ENCODE results near the gene AQP12A. TPM values are rescaled to one million over a fixed set of nuclear protein-coding genes. Genes with fewer than 3 reads are reported as not detected.

Gene AQP12A
- total RNA-seq, 1 experiment from 2014 or later = not detected

DNA sequence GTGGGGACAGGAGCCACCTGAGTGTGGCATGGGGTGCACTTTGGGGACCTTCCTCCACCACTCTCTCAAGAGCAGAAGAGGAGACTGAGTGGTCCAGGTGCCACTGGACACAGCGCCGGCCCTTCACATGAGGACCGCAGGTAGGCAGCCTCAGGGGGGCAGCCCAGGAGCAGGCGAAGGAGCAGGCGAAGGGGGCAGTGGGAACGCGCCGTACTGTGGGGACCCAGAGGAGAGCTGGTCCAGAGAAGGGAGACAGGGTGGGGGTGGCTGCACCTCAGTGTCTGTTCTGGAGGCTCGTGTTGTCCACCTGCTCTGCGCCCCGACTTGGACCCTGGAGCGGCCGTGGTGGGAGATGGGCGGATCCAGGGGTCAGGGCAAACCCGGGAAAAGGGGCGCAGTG is 55.0 kb downstream of the AQP12A start:
- Histone ChIP-seq H3K9ac (ENCODE audit: low read length) (no peak overlapping the region), H3K4me1 (ENCODE audit: control insufficient read depth in 1 of 2, insufficient read depth in 2 of 2, low read length in 2 of 2) (peaks cover 0 to 4% of the 10 kb centered on the region in 2 experiments; a peak in 1 of 4 replicates), H3K9me3 (ENCODE audit: control insufficient read depth in 1 of 2, insufficient read depth in 1 of 2, low read depth in 1 of 2, low read length in 2 of 2) (no peaks in the 10 kb centered on the region), H2AFZ (ENCODE audit: low read depth, low read length, poor library complexity, severe bottlenecking) (no peak overlapping the region), H3K36me3 (ENCODE audit: control insufficient read depth in 1 of 2, insufficient read depth in 2 of 2, low read length in 2 of 2) (no peaks in the 10 kb centered on the region), H3K27ac (ENCODE audit: low read depth, low read length) (no peak overlapping the region), H3K4me3 (replicated peaks in 1 of 2; ENCODE audit: low read depth in 1 of 2, low read length in 2 of 2) (no peak overlapping the region), H3K4me2 (ENCODE audit: low read length) (no peak overlapping the region), H4K20me1 (ENCODE audit: insufficient read depth) (no peaks in the 10 kb centered on the region), H3K27me3 (ENCODE audit: insufficient read depth, low read length) (no peaks in the 10 kb centered on the region), H3K79me2 (ENCODE audit: insufficient read depth, low read length) (no peaks in the 10 kb centered on the region), H3K9me2 (ENCODE audit: insufficient read depth) (no peaks in the 10 kb centered on the region)
- ChIA-PET CTCF (no interaction called here), RAD21 (ENCODE audit: low non-redundant PET in 1 of 2, low total read pairs in 2 of 2, uncharacterized antibody in 2 of 2, unreplicated experiment in 2 of 2) (no interaction called here), POLR2A (no interaction called here)
- TF ChIP-seq, protein P1, sequence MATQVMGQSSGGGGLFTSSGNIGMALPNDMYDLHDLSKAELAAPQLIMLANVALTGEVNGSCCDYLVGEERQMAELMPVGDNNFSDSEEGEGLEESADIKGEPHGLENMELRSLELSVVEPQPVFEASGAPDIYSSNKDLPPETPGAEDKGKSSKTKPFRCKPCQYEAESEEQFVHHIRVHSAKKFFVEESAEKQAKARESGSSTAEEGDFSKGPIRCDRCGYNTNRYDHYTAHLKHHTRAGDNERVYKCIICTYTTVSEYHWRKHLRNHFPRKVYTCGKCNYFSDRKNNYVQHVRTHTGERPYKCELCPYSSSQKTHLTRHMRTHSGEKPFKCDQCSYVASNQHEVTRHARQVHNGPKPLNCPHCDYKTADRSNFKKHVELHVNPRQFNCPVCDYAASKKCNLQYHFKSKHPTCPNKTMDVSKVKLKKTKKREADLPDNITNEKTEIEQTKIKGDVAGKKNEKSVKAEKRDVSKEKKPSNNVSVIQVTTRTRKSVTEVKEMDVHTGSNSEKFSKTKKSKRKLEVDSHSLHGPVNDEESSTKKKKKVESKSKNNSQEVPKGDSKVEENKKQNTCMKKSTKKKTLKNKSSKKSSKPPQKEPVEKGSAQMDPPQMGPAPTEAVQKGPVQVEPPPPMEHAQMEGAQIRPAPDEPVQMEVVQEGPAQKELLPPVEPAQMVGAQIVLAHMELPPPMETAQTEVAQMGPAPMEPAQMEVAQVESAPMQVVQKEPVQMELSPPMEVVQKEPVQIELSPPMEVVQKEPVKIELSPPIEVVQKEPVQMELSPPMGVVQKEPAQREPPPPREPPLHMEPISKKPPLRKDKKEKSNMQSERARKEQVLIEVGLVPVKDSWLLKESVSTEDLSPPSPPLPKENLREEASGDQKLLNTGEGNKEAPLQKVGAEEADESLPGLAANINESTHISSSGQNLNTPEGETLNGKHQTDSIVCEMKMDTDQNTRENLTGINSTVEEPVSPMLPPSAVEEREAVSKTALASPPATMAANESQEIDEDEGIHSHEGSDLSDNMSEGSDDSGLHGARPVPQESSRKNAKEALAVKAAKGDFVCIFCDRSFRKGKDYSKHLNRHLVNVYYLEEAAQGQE (IDR thresholded peaks at IDR 0.05; ENCODE audit: low read depth) = no peak
- TF ChIP-seq YY1 (IDR thresholded peaks at IDR 0.05; ENCODE audit: extremely low read depth, insufficient replicate concordance, low read depth, low read length) (no peak), ZNF274 (IDR thresholded peaks at IDR 0.05; ENCODE audit: low read depth, low read length) (no peak), CEBPB (IDR thresholded peaks at IDR 0.05; ENCODE audit: low read depth) (no peak), POLR2AphosphoS5 (IDR thresholded peaks at IDR 0.05; ENCODE audit: low read depth, low read length) (no peak), SIN3A (IDR thresholded peaks at IDR 0.05; ENCODE audit: low read depth) (no peak), JUND (IDR thresholded peaks at IDR 0.05) (no peak), ELF1 (IDR thresholded peaks at IDR 0.05; ENCODE audit: borderline replicate concordance, low read depth) (no peak)
- TF ChIP-seq, protein P2, sequence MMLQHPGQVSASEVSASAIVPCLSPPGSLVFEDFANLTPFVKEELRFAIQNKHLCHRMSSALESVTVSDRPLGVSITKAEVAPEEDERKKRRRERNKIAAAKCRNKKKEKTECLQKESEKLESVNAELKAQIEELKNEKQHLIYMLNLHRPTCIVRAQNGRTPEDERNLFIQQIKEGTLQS (IDR thresholded peaks at IDR 0.05) = no peak
- TF ChIP-seq, protein P3, sequence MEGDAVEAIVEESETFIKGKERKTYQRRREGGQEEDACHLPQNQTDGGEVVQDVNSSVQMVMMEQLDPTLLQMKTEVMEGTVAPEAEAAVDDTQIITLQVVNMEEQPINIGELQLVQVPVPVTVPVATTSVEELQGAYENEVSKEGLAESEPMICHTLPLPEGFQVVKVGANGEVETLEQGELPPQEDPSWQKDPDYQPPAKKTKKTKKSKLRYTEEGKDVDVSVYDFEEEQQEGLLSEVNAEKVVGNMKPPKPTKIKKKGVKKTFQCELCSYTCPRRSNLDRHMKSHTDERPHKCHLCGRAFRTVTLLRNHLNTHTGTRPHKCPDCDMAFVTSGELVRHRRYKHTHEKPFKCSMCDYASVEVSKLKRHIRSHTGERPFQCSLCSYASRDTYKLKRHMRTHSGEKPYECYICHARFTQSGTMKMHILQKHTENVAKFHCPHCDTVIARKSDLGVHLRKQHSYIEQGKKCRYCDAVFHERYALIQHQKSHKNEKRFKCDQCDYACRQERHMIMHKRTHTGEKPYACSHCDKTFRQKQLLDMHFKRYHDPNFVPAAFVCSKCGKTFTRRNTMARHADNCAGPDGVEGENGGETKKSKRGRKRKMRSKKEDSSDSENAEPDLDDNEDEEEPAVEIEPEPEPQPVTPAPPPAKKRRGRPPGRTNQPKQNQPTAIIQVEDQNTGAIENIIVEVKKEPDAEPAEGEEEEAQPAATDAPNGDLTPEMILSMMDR (IDR thresholded peaks at IDR 0.05 in 2 of 3, conservative IDR thresholded peaks at IDR 0.05 in 1 of 3; ENCODE audit: borderline replicate concordance in 1 of 3, insufficient read depth in 1 of 3, low read depth in 2 of 3, low read length in 2 of 3) = no peak
- TF ChIP-seq, protein P4, sequence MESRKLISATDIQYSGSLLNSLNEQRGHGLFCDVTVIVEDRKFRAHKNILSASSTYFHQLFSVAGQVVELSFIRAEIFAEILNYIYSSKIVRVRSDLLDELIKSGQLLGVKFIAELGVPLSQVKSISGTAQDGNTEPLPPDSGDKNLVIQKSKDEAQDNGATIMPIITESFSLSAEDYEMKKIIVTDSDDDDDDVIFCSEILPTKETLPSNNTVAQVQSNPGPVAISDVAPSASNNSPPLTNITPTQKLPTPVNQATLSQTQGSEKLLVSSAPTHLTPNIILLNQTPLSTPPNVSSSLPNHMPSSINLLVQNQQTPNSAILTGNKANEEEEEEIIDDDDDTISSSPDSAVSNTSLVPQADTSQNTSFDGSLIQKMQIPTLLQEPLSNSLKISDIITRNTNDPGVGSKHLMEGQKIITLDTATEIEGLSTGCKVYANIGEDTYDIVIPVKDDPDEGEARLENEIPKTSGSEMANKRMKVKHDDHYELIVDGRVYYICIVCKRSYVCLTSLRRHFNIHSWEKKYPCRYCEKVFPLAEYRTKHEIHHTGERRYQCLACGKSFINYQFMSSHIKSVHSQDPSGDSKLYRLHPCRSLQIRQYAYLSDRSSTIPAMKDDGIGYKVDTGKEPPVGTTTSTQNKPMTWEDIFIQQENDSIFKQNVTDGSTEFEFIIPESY (IDR thresholded peaks at IDR 0.05; ENCODE audit: extremely low read depth, insufficient replicate concordance, low read length) = no peak
- DNase-seq (ENCODE audit: low read depth, low spot score) (no peak), ATAC-seq (no peak)
- intact Hi-C loops (cut with micrococcal nuclease) = no loop called here
- no TSS peak for BruUV-seq (replicated peaks)

Data from HCT116 (cell line).